B cell (primary cell): ENCODE data around the gene ZNF574. TPM values are rescaled to one million over a fixed set of nuclear protein-coding genes. Genes with fewer than 3 reads are reported as not detected.

Source experiments
- ATAC-seq: fragments of 200-7000 bp; cut with Tn5 transposase; one replicate; pipeline ENCODE4 v1.10.0; 2021; ENCODE audit warnings: low read depth, mild to moderate bottlenecking, moderate number of reproducible peaks, moderate library complexity
- CTCF ChIA-PET: fragments of 350-600 bp; sonication (Branson Sonifier 250); formaldehyde crosslinking; loops from one replicate; lab custom pipeline; 2021; ENCODE audit warnings: antibody characterized with exemption, inconsistent platforms; lab: Charles Lee
- POLR2A ChIA-PET: fragments of 350-600 bp; sonication (Branson Sonifier 250); formaldehyde crosslinking; loops from one replicate; lab custom pipeline; 2021; ENCODE audit warnings: antibody characterized with exemption; lab: Charles Lee
- DNase-seq: peaks from one replicate; pipeline ENCODE4 v3.0.0; 2013
- H2AFZ ChIP-seq: 2 replicates; pipeline ENCODE4 v1.6.1; 2012; ENCODE audit warnings: mild to moderate bottlenecking, low read depth, low read length; ENCODE audit not compliant: insufficient read depth, poor library complexity, severe bottlenecking
- H3K27ac ChIP-seq, 2 donors: 1 replicate in 1 of 2; 2 replicates in 1 of 2; pipeline ENCODE4 v1.5.1; 2012 to 2013; ENCODE audit warnings: low read length in 2 of 2, mild to moderate bottlenecking in 2 of 2, moderate library complexity in 1 of 2
- H3K27me3 ChIP-seq, 4 experiments: fragments of 200-600 bp in 1 of 4; sonication (generic) in 1 of 4; replicated peaks in 1 of 4; 1 replicate in 2 of 4; 2 replicates in 2 of 4; pipeline versions ENCODE4 v1.6.1 to v1.7.0; 2013 to 2016; ENCODE audit warnings: low read length in 3 of 4, mild to moderate bottlenecking in 2 of 4, mixed read lengths in 1 of 4, moderate library complexity in 1 of 4; ENCODE audit not compliant: insufficient read depth in 4 of 4, control insufficient read depth in 3 of 4; ENCODE audit errors: control extremely low read depth in 1 of 4
- H3K36me3 ChIP-seq, 2 experiments: replicated peaks in 1 of 2; 1 replicate in 1 of 2; 2 replicates in 1 of 2; pipeline versions ENCODE4 v1.6.1 to v1.7.1; 2013; ENCODE audit warnings: low read length in 1 of 2; ENCODE audit not compliant: insufficient read depth in 2 of 2, control insufficient read depth in 1 of 2; ENCODE audit errors: control extremely low read depth in 1 of 2, extremely low read depth in 1 of 2
- H3K4me1 ChIP-seq, 2 donors: fragments of 200-600 bp in 1 of 2; sonication (generic) in 1 of 2; 1 replicate in 1 of 2; 2 replicates in 1 of 2; pipeline versions ENCODE4 v1.5.1 to v1.6.1; 2013 to 2017; ENCODE audit warnings: low read length in 2 of 2; ENCODE audit not compliant: control insufficient read depth in 2 of 2, insufficient read depth in 2 of 2
- H3K4me2 ChIP-seq: replicated peaks from 2 replicates; pipeline ENCODE3; 2012; ENCODE audit warnings: mild to moderate bottlenecking, low read depth, low read length; ENCODE audit not compliant: poor library complexity, severe bottlenecking
- H3K4me3 ChIP-seq, 5 experiments: fragments of 200-600 bp in 1 of 5; sonication (generic) in 1 of 5; 1 replicate in 3 of 5; 2 replicates in 2 of 5; pipeline versions ENCODE4 v1.5.1 to v1.7.0; 2011 to 2016; ENCODE audit warnings: low read length in 4 of 5, mild to moderate bottlenecking in 4 of 5, low read depth in 2 of 5, control low read depth in 1 of 5, moderate library complexity in 1 of 5; ENCODE audit not compliant: insufficient read depth in 1 of 5; ENCODE audit errors: control extremely low read depth in 1 of 5, extremely low read depth in 1 of 5
- H3K79me2 ChIP-seq: fragments of 200-600 bp; sonication (generic); one replicate; pipeline ENCODE4 v1.6.0; 2016; ENCODE audit warnings: low read length; ENCODE audit not compliant: control insufficient read depth, insufficient read depth
- H3K9ac ChIP-seq: fragments of 200-600 bp; sonication (generic); 2 replicates; pipeline ENCODE4 v1.6.1; 2017; ENCODE audit warnings: mild to moderate bottlenecking, low read length, moderate library complexity
- H3K9me3 ChIP-seq, 3 donors: one replicate each; pipeline versions ENCODE4 v1.6.1 to v1.7.1; 2013; ENCODE audit warnings: low read length in 2 of 3; ENCODE audit not compliant: control insufficient read depth in 2 of 3, insufficient read depth in 1 of 3; ENCODE audit errors: control extremely low read depth in 1 of 3
- H4K20me1 ChIP-seq: 2 replicates; pipeline ENCODE4 v1.6.0; 2012; ENCODE audit warnings: mild to moderate bottlenecking, low read length; ENCODE audit not compliant: insufficient read depth, control insufficient read depth, poor library complexity, severe bottlenecking
- H3K27ac Mint-ChIP-seq: one replicate; pipeline ENCODE4 v1.8.0; 2021; ENCODE audit warnings: mixed read lengths
- H3K27me3 Mint-ChIP-seq: one replicate; pipeline ENCODE4 v1.8.0; 2021; ENCODE audit warnings: mixed read lengths
- H3K4me1 Mint-ChIP-seq: one replicate; pipeline ENCODE4 v1.8.0; 2021; ENCODE audit warnings: mixed read lengths
- H3K4me3 Mint-ChIP-seq: one replicate; pipeline ENCODE4 v1.8.0; 2021; ENCODE audit warnings: mixed read lengths
- H3K9me3 Mint-ChIP-seq: one replicate; pipeline ENCODE4 v1.8.0; 2022; ENCODE audit warnings: mixed read lengths; ENCODE audit not compliant: insufficient read depth
- EZH2 ChIP-seq: IDR thresholded peaks from 2 replicates; pipeline ENCODE4 v1.6.1; 2012; ENCODE audit warnings: borderline replicate concordance, low read depth, mild to moderate bottlenecking, moderate library complexity, low read length; ENCODE audit not compliant: insufficient read depth, poor library complexity, severe bottlenecking
- WGBS: methylation state at CpG from one replicate; pipeline ENCODE4 v1.1.5; 2013; ENCODE audit warnings: missing lambda C conversion rate; ENCODE audit not compliant: insufficient coverage; 5-methylcytosine and 5-hydroxymethylcytosine counted together
- intact Hi-C: fragments of 100-400 bp; cut with micrococcal nuclease; formaldehyde crosslinking; loops from one replicate; pipeline ENCODE4 v1.10.0; 2022
- polyA plus RNA-seq: library from polyadenylated mRNA; depleted of rRNA; stranded (reverse); fragments of >200 nt; gene quantifications from 2 replicates; pipeline ENCODE4 v1.2.3, GENCODE V29; 2012
- total RNA-seq, 2 donors: library from RNA; stranded (reverse); fragments of 120-200 nt in 1 of 2; gene quantifications; 1 replicate in 1 of 2; 2 replicates in 1 of 2; pipeline versions ENCODE4 v1.2.3 to v1.2.4, GENCODE V29; 2013 to 2022
- TF ChIP-seq, protein P1 (sequence below): fragments of 200-600 bp; IDR thresholded peaks from one replicate; pipeline ENCODE4 v1.8.0; 2022; ENCODE audit warnings: antibody characterized with exemption, mild to moderate bottlenecking

The ZNF574 gene
- total and polyA plus RNA-seq, 2 donors (not counting 1 experiment from before 2014, with no cell fraction given) = 27.4 to 29.1 TPM

DNA sequence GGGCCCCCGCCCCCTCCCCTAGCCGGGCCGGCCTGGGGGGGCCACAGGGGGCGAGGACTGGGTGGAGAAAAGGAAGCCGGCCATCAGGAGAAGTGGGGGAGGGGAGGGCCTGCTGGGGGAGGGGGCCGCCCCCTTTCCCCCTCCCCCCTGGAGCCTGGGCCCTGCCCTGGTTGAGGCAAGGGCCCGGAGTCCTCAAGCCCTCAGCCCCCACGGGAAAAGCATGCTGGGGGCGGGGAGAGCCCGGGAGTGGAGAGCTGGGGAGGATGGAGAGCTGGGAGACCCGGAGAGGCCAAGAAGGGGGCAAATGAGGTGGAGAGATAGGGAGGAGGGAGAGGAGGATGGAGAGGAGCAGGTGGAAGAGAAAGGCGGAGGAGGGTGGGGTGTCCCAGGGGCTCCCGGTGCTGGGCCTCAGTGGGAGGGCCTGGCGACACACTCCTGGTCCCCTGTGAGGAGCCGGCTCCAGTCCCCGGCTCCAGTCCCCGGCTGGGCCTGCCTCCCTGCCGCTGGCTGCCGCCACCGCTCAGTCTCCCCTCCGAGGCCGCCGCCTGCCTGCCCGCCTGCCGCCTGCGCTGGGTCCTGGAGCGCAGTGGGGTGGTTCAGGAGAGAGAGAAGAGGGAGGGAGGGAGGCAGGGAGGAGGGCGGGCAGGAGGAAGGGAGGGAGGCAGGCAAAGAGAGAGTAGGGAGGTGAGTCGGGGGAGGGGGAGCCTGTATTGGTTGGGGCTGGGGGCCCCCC lies 6.2 kb upstream of the ZNF574 start, which contains the start of gene GRIK5:
Gene GRIK5 (minus strand): TSS at position 588 of the 733 bp plus-strand sequence. CDS start 4,436 bp downstream, outside the sequence.
- Histone ChIP-seq H3K36me3 (no peaks in the 10 kb centered on the region), H3K9ac (no peak within 1 kb of the TSS), H4K20me1 (no peaks in the 10 kb centered on the region), H3K4me3 (no peak within 1 kb of the TSS), H3K4me1 (peaks cover 15 to 22% of the 10 kb centered on the region in 2 donors), H3K79me2 (peaks cover under 1% of the 10 kb centered on the region), H2AFZ (peak within 1 kb of the TSS; percentile 42), H3K9me3 (no peaks in the 10 kb centered on the region), H3K27ac (no peak within 1 kb of the TSS), H3K4me2 (peak within 1 kb of the TSS; percentile 59), H3K27me3 (peaks cover 0 to 40% (median 23%) of the 10 kb centered on the region in 4 experiments)
- CTCF ChIA-PET = no interaction called here
- no peaks in the 10 kb centered on the region for H3K9me3 Mint-ChIP-seq
- no peak within 1 kb of the TSS for H3K27ac Mint-ChIP-seq
- no peak within 1 kb of the TSS for H3K4me3 Mint-ChIP-seq
- H3K4me1 Mint-ChIP-seq = peaks cover 3% of the 10 kb centered on the region
- ATAC-seq (no peak), DNase-seq (no peak)
- 10% methylated on average over 20 of the region's 29 CpGs for WGBS
- TF ChIP-seq EZH2 = no peak
- TF ChIP-seq, protein P1, sequence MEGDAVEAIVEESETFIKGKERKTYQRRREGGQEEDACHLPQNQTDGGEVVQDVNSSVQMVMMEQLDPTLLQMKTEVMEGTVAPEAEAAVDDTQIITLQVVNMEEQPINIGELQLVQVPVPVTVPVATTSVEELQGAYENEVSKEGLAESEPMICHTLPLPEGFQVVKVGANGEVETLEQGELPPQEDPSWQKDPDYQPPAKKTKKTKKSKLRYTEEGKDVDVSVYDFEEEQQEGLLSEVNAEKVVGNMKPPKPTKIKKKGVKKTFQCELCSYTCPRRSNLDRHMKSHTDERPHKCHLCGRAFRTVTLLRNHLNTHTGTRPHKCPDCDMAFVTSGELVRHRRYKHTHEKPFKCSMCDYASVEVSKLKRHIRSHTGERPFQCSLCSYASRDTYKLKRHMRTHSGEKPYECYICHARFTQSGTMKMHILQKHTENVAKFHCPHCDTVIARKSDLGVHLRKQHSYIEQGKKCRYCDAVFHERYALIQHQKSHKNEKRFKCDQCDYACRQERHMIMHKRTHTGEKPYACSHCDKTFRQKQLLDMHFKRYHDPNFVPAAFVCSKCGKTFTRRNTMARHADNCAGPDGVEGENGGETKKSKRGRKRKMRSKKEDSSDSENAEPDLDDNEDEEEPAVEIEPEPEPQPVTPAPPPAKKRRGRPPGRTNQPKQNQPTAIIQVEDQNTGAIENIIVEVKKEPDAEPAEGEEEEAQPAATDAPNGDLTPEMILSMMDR = no peak
- intact Hi-C loops = no loop called here
- H3K27me3 Mint-ChIP-seq = peaks cover 15% of the 10 kb centered on the region
- POLR2A ChIA-PET = no interaction called here

DNA sequence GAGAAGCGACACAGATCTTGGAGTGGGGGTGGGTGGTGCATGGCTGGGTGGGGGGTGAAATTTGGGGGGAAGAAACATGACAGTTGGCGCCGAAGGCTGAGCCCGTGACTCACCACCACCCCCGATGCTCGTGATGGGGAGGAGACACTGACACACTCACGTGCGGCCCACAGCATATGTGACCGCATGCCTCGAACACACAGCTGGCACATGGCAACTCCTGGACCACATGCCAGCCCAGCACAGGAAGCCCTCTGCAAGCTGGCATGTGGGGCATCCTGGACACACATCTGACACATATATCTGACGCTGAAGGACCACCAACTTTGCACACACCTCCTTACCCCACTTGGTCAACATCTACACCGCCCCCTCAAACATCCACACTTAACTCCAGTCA lies 4.7 kb upstream of the ZNF574 start:
- peak overlapping the region; percentile 53 for H3K27ac Mint-ChIP-seq
- H3K4me2 ChIP-seq = no peak overlapping the region
- peaks cover 11% of the 10 kb centered on the region for H3K27me3 Mint-ChIP-seq
- H4K20me1 ChIP-seq = no peaks in the 10 kb centered on the region
- 95% methylated on average over 11 of the region's 12 CpGs for WGBS
- H3K27me3 ChIP-seq = peaks cover 0 to 38% (median 21%) of the 10 kb centered on the region in 4 experiments
- no peak for DNase-seq
- intact Hi-C loops = no loop called here
- TF ChIP-seq, protein P1 = no peak
- TF ChIP-seq EZH2 = no peak
- POLR2A ChIA-PET = no interaction called here
- H3K4me3 ChIP-seq = no peak overlapping the region
- no peaks in the 10 kb centered on the region for H3K36me3 ChIP-seq
- H3K9ac ChIP-seq = no peak overlapping the region
- no peaks in the 10 kb centered on the region for H3K9me3 ChIP-seq
- ATAC-seq = no peak
- H3K79me2 ChIP-seq = peaks cover 9% of the 10 kb centered on the region
- no peak overlapping the region for H3K4me3 Mint-ChIP-seq
- no peaks in the 10 kb centered on the region for H3K9me3 Mint-ChIP-seq
- peaks cover 21 to 28% of the 10 kb centered on the region in 2 donors for H3K4me1 ChIP-seq
- CTCF ChIA-PET = no interaction called here
- H3K4me1 Mint-ChIP-seq = peaks cover 14% of the 10 kb centered on the region
- no peak overlapping the region for H2AFZ ChIP-seq
- no peak overlapping the region for H3K27ac ChIP-seq
